HCT116 (cell line): Measurements from ENCODE around the gene POM121L12. TPM values are rescaled to one million over a fixed set of nuclear protein-coding genes. Genes with fewer than 3 reads are reported as not detected.

Source experiments
- ATAC-seq: fragments of 200-7000 bp; cut with Tn5 transposase; 2 replicates; pipeline ENCODE4 v1.9.1; 2020; ENCODE audit warnings: mild to moderate bottlenecking, moderate library complexity
- Bru-seq: library from RNA; stranded (reverse); fragments of 400-500 nt; gene quantifications from one replicate; lab custom pipeline; 2021; lab: Mats Ljungman, UMichigan
- BruChase-seq, 2 experiments: library from RNA; stranded (reverse); fragments of 400-500 nt; gene quantifications; one replicate each; lab custom pipeline; 2021; lab: Mats Ljungman, UMichigan
- BruUV-seq: library from RNA; stranded (reverse); fragments of 400-500 nt; replicated peaks from 2 replicates; lab custom pipeline; 2021; lab: Mats Ljungman, UMichigan
- CTCF ChIA-PET: fragments of 300-600 bp; sonication (Branson Sonifier 250); formaldehyde crosslinking; loops from one replicate; lab custom pipeline; 2021; ENCODE audit warnings: antibody characterized with exemption; lab: Charles Lee
- POLR2A ChIA-PET: fragments of 300-600, 350-600 bp; sonication (Branson Sonifier 250); formaldehyde crosslinking; loops from one replicate; lab custom pipeline; 2021; ENCODE audit warnings: antibody characterized with exemption; lab: Charles Lee
- RAD21 ChIA-PET, 2 experiments: fragments of 300-600 bp; sonication (Branson Sonifier 250); formaldehyde crosslinking; loops; one replicate each; lab custom pipeline; 2023; ENCODE audit warnings: low total read pairs in 2 of 2; ENCODE audit not compliant: uncharacterized antibody in 2 of 2, unreplicated experiment in 2 of 2, low non-redundant PET in 1 of 2; lab: Charles Lee
- DNase-seq: peaks from one replicate; pipeline ENCODE4 v3.0.0-alpha.2; 2010; ENCODE audit warnings: low read depth, low spot score
- H2AFZ ChIP-seq: fragments of 200-600 bp; shearing (Covaris generic), sonication (generic); 2 replicates; pipeline ENCODE4 v1.6.1; 2017; ENCODE audit warnings: low read depth, mixed run types, mixed read lengths, antibody characterized with exemption, low read length; ENCODE audit not compliant: poor library complexity, severe bottlenecking
- H3K27ac ChIP-seq: 2 replicates; pipeline ENCODE4 v1.5.1; 2012; ENCODE audit warnings: low read depth, low read length
- H3K27me3 ChIP-seq: fragments of 200-600 bp; sonication (generic); 2 replicates; pipeline ENCODE4 v1.6.1; 2016; ENCODE audit warnings: mixed run types, low read length, mixed read lengths; ENCODE audit not compliant: insufficient read depth
- H3K36me3 ChIP-seq, 2 experiments: fragments of 200-500 bp in 1 of 2; fragments of 200-600 bp in 1 of 2; sonication (Bioruptor generic) in 1 of 2; sonication (generic) in 1 of 2; 2 replicates each; pipeline versions ENCODE4 v1.5.1 to v1.6.1; 2014 to 2016; ENCODE audit warnings: low read length in 2 of 2, inconsistent platforms in 1 of 2, mixed read lengths in 1 of 2, mixed run types in 1 of 2; ENCODE audit not compliant: insufficient read depth in 2 of 2, control insufficient read depth in 1 of 2
- H3K4me1 ChIP-seq, 2 experiments: fragments of 200-600 bp in 1 of 2; sonication (generic) in 1 of 2; 2 replicates each; pipeline versions ENCODE4 v1.5.1 to v1.6.1; 2012 to 2017; ENCODE audit warnings: low read length in 2 of 2, inconsistent platforms in 1 of 2, mild to moderate bottlenecking in 1 of 2, mixed read lengths in 1 of 2, mixed run types in 1 of 2, moderate library complexity in 1 of 2; ENCODE audit not compliant: insufficient read depth in 2 of 2, control insufficient read depth in 1 of 2
- H3K4me2 ChIP-seq: fragments of 200-600 bp; sonication (generic); 2 replicates; pipeline ENCODE4 v1.6.1; 2017; ENCODE audit warnings: mixed run types, low read length, mixed read lengths
- H3K4me3 ChIP-seq, 2 experiments: fragments of 200-600 bp in 1 of 2; sonication (generic) in 1 of 2; replicated peaks in 1 of 2; 2 replicates each; pipeline ENCODE4 v1.5.1; 2011 to 2016; ENCODE audit warnings: low read length in 2 of 2, control low read depth in 1 of 2, low read depth in 1 of 2, mild to moderate bottlenecking in 1 of 2, mixed read lengths in 1 of 2, mixed run types in 1 of 2
- H3K79me2 ChIP-seq: fragments of 200-600 bp; sonication (generic); 2 replicates; pipeline ENCODE4 v1.6.1; 2017; ENCODE audit warnings: mild to moderate bottlenecking, mixed run types, low read length, moderate library complexity, mixed read lengths; ENCODE audit not compliant: insufficient read depth
- H3K9ac ChIP-seq: fragments of 200-600 bp; sonication (generic); 2 replicates; pipeline ENCODE4 v1.6.1; 2016; ENCODE audit warnings: low read length, mixed read lengths
- H3K9me2 ChIP-seq: fragments of 200-600 bp; sonication (generic), shearing (Covaris generic); 2 replicates; pipeline ENCODE4 v1.6.1; 2017; ENCODE audit warnings: mixed run types, mild to moderate bottlenecking, moderate library complexity; ENCODE audit not compliant: insufficient read depth
- H3K9me3 ChIP-seq, 2 experiments: fragments of 200-500 bp in 1 of 2; fragments of 200-600 bp in 1 of 2; sonication (Bioruptor generic) in 1 of 2; sonication (generic) in 1 of 2; 2 replicates each; pipeline ENCODE4 v1.6.1; 2014 to 2017; ENCODE audit warnings: low read length in 2 of 2, mixed read lengths in 2 of 2, inconsistent platforms in 1 of 2, low read depth in 1 of 2, mild to moderate bottlenecking in 1 of 2, mixed run types in 1 of 2, moderate library complexity in 1 of 2; ENCODE audit not compliant: control insufficient read depth in 1 of 2, insufficient read depth in 1 of 2
- H4K20me1 ChIP-seq: fragments of 200-600 bp; sonication (generic), shearing (Covaris generic); 2 replicates; pipeline ENCODE4 v1.6.1; 2017; ENCODE audit warnings: mixed run types, mild to moderate bottlenecking, moderate library complexity; ENCODE audit not compliant: insufficient read depth
- CBX3 ChIP-seq: IDR thresholded peaks from 2 replicates; pipeline ENCODE4 v1.6.1; 2012; ENCODE audit warnings: low read depth
- EZH2 ChIP-seq: fragments of 200-600 bp; sonication (generic); IDR thresholded peaks from 2 replicates; pipeline ENCODE4 v1.6.1; 2017; ENCODE audit warnings: antibody characterized with exemption, mixed run types
- EZH2phosphoT487 ChIP-seq: fragments of 200-600 bp; IDR thresholded peaks from 2 replicates; pipeline ENCODE4 v1.6.1; 2018; ENCODE audit warnings: antibody characterized with exemption, borderline replicate concordance
- POLR2AphosphoS5 ChIP-seq: IDR thresholded peaks from 2 replicates; pipeline ENCODE4 v1.6.1; 2011; ENCODE audit warnings: mild to moderate bottlenecking, low read depth, low read length, moderate library complexity
- RAD21 ChIP-seq: IDR thresholded peaks from 2 replicates; pipeline ENCODE4 v1.6.1; 2012; ENCODE audit warnings: low read depth, mild to moderate bottlenecking
- SIN3A ChIP-seq: IDR thresholded peaks from 2 replicates; pipeline ENCODE4 v1.6.1; 2012; ENCODE audit warnings: low read depth
- SP1 ChIP-seq: IDR thresholded peaks from 2 replicates; pipeline ENCODE4 v1.6.1; 2012; ENCODE audit warnings: low read depth
- SRF ChIP-seq: IDR thresholded peaks from 2 replicates; pipeline ENCODE4 v1.6.1; 2012; ENCODE audit warnings: low read depth
- TCF7L2 ChIP-seq: IDR thresholded peaks from 2 replicates; pipeline ENCODE4 v1.7.0; 2011; ENCODE audit warnings: borderline replicate concordance, inconsistent platforms; ENCODE audit not compliant: insufficient read depth, insufficient read length; ENCODE audit errors: extremely low read depth
- intact Hi-C: fragments of 100-400 bp; cut with micrococcal nuclease; formaldehyde crosslinking; loops from 2 replicates; pipeline ENCODE4 v1.10.0; 2022
- long read RNA-seq: library from polyadenylated mRNA; unstranded; transcript quantifications from one replicate; pipeline ENCODE4 v2.0.0, GENCODE V29; 2021; ENCODE audit not compliant: unreplicated experiment
- polyA plus RNA-seq: library from polyadenylated mRNA; unstranded; fragments of >200 nt; gene quantifications from 2 replicates; pipeline ENCODE4 v1.2.1, GENCODE V29; 2012; ENCODE audit warnings: missing spikeins
- total RNA-seq: library from RNA; stranded (reverse); gene quantifications from one replicate; pipeline ENCODE4 v1.2.1, GENCODE V29; 2021; ENCODE audit not compliant: unreplicated experiment
- TF ChIP-seq, protein P1 (sequence below): IDR thresholded peaks from 2 replicates; pipeline ENCODE4 v1.6.1; 2011; ENCODE audit warnings: mild to moderate bottlenecking, low read length, moderate library complexity; ENCODE audit not compliant: insufficient replicate concordance; ENCODE audit errors: extremely low read depth
- TF ChIP-seq, protein P2 (sequence below): IDR thresholded peaks from 2 replicates; pipeline ENCODE4 v1.6.1; 2012; ENCODE audit warnings: low read depth
- TF ChIP-seq, protein P3 (sequence below): IDR thresholded peaks from 2 replicates; pipeline ENCODE4 v1.6.1; 2012

The POM121L12 gene
- total RNA-seq (not detected), Bru-seq, nascent RNA (not detected), BruChase-seq, experiment 1, labeled RNA remaining after a 6-hour chase (not detected), BruChase-seq, experiment 2, labeled RNA remaining after a 2-hour chase (not detected)
- not detected in 2 replicates for polyA plus RNA-seq
- long read RNA-seq = 0 reads

DNA sequence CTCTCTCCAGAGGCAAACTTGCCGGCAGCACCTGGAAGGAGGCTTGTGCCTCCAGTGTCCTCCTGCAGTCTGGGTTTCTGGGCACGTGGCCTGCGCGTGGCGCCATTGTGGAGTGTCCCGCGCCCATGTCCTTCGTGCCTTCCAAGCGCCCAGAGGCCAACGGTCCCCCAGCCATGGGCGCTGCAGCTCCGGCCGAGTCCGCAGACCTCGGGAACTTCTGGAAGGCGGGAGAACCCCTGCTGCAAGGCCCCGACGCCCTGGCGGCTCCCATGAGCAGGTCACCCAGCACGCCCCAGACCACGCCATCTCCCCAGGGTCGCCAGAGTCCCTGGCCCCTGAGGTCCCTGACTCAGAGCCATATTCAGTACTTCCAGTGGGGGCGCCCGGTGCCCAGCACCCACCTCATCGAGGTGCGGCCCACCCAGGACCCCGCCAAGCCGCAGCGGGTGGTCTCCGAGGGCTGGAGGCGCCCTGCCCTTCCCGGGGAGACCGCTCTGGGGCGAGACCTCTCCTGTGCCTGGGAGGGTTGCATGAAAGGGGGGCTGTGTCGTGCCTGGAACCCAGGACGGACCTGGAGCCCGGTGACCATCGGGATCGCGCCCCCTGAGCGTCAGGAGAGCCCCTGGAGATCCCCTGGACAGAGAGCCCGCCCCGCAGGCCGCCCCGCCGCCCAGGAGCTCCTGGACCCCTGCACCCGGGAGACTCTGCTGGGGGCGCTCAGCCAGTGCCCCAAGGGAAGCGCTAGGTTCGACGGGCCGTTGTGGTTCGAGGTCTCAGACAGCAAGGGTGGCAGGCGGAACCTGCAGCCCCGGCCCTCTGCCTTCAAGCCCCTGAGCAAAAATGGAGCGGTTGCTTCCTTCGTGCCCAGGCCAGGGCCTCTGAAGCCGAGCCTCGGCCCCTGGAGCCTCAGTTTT, at the start of gene POM121L12:
POM121L12 (plus strand) TSS at position 135 of the 914 bp plus-strand sequence; CDS start at position 174, 39 bp downstream.
- Histone ChIP-seq H3K9me2 (no peaks in the 10 kb centered on the region), H3K36me3 (no peaks in the 10 kb centered on the region), H3K79me2 (no peaks in the 10 kb centered on the region), H3K4me1 (no peaks in the 10 kb centered on the region), H3K9ac (no peak within 1 kb of the TSS), H3K27me3 (no peaks in the 10 kb centered on the region), H3K4me2 (no peak within 1 kb of the TSS), H4K20me1 (no peaks in the 10 kb centered on the region), H2AFZ (no peak within 1 kb of the TSS), H3K4me3 (no peak within 1 kb of the TSS), H3K27ac (no peak within 1 kb of the TSS), H3K9me3 (peaks cover 3 to 16% of the 10 kb centered on the region in 2 experiments; a peak in 2 of 4 replicates)
- TF ChIP-seq SIN3A = no peak
- intact Hi-C loops = no loop called here
- ChIA-PET RAD21 (no interaction called here), CTCF (no interaction called here), POLR2A (no interaction called here)
- no peak for ATAC-seq
- DNase-seq = no peak
- no TSS peak for BruUV-seq

DNA sequence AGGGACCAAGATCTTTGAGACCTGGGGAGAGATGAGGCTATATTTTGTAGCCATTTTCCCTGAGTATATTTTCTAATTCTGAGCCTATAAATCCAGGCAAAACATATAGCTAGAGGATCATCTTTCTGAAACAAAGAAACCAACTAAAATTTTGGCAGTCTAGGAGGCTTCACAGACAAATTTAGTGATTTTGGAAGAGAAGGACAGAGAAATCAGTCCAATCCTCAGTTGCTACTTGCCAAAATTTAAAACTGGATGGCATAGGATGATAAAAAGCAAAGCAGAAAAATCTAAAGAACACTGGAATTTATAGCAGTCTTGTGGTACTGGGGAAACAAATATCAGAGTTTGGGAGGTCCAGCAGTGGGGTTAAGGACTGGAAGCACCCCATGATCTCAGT, 43.4 kb upstream of the POM121L12 start:
- RAD21 ChIA-PET = no interaction called here
- H3K4me3 ChIP-seq = no peak overlapping the region
- no peak overlapping the region for H3K9ac ChIP-seq
- TF ChIP-seq RAD21 = no peak
- TF ChIP-seq TCF7L2 = no peak
- TF ChIP-seq SIN3A = no peak
- no peak for TF ChIP-seq SP1
- no peak for TF ChIP-seq POLR2AphosphoS5
- TF ChIP-seq, protein P1, sequence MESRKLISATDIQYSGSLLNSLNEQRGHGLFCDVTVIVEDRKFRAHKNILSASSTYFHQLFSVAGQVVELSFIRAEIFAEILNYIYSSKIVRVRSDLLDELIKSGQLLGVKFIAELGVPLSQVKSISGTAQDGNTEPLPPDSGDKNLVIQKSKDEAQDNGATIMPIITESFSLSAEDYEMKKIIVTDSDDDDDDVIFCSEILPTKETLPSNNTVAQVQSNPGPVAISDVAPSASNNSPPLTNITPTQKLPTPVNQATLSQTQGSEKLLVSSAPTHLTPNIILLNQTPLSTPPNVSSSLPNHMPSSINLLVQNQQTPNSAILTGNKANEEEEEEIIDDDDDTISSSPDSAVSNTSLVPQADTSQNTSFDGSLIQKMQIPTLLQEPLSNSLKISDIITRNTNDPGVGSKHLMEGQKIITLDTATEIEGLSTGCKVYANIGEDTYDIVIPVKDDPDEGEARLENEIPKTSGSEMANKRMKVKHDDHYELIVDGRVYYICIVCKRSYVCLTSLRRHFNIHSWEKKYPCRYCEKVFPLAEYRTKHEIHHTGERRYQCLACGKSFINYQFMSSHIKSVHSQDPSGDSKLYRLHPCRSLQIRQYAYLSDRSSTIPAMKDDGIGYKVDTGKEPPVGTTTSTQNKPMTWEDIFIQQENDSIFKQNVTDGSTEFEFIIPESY = no peak
- TF ChIP-seq EZH2 = no peak
- no peak for TF ChIP-seq SRF
- no peak for TF ChIP-seq CBX3
- TF ChIP-seq, protein P2, sequence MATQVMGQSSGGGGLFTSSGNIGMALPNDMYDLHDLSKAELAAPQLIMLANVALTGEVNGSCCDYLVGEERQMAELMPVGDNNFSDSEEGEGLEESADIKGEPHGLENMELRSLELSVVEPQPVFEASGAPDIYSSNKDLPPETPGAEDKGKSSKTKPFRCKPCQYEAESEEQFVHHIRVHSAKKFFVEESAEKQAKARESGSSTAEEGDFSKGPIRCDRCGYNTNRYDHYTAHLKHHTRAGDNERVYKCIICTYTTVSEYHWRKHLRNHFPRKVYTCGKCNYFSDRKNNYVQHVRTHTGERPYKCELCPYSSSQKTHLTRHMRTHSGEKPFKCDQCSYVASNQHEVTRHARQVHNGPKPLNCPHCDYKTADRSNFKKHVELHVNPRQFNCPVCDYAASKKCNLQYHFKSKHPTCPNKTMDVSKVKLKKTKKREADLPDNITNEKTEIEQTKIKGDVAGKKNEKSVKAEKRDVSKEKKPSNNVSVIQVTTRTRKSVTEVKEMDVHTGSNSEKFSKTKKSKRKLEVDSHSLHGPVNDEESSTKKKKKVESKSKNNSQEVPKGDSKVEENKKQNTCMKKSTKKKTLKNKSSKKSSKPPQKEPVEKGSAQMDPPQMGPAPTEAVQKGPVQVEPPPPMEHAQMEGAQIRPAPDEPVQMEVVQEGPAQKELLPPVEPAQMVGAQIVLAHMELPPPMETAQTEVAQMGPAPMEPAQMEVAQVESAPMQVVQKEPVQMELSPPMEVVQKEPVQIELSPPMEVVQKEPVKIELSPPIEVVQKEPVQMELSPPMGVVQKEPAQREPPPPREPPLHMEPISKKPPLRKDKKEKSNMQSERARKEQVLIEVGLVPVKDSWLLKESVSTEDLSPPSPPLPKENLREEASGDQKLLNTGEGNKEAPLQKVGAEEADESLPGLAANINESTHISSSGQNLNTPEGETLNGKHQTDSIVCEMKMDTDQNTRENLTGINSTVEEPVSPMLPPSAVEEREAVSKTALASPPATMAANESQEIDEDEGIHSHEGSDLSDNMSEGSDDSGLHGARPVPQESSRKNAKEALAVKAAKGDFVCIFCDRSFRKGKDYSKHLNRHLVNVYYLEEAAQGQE = no peak
- TF ChIP-seq, protein P3, sequence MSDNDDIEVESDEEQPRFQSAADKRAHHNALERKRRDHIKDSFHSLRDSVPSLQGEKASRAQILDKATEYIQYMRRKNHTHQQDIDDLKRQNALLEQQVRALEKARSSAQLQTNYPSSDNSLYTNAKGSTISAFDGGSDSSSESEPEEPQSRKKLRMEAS = no peak
- no peak for TF ChIP-seq EZH2phosphoT487
- intact Hi-C loops = no loop called here
- no peaks in the 10 kb centered on the region for H3K36me3 ChIP-seq
- H2AFZ ChIP-seq = no peak overlapping the region
- H3K27me3 ChIP-seq = no peaks in the 10 kb centered on the region
- CTCF ChIA-PET = no interaction called here
- POLR2A ChIA-PET = no interaction called here
- no TSS peak for BruUV-seq
- no peak overlapping the region for H3K27ac ChIP-seq
- no peak for ATAC-seq
- no peak for DNase-seq
- H3K4me1 ChIP-seq = no peaks in the 10 kb centered on the region
- no peaks in the 10 kb centered on the region for H3K79me2 ChIP-seq
- no peaks in the 10 kb centered on the region for H4K20me1 ChIP-seq
- H3K4me2 ChIP-seq = no peak overlapping the region
- H3K9me2 ChIP-seq = no peaks in the 10 kb centered on the region
- peaks cover 16 to 26% of the 10 kb centered on the region in 2 experiments; a peak in 3 of 4 replicates for H3K9me3 ChIP-seq
